Vagina (tissue), 2 donors: ENCODE measurements around the gene NKIRAS1.
"Not testable (repeated sequence)": the region's sequence is repeated elsewhere in the genome, so short reads cannot be mapped to it uniquely, and the experiment has no call there.

ENCODE experiments used
- CTCF ChIP-seq, 3 experiments: fragments of 450-650 bp in 2 of 3; fragments of 200-600 bp in 1 of 3; sonication (generic) in 1 of 3; IDR thresholded peaks; one replicate each; pipeline ENCODE4 v1.5.1; 2017 to 2019; ENCODE audit warnings: antibody characterized with exemption in 3 of 3, mild to moderate bottlenecking in 2 of 3, moderate library complexity in 2 of 3
- POLR2A ChIP-seq, 2 donors: fragments of 450-650 bp; IDR thresholded peaks; one replicate each; pipeline ENCODE4 v1.6.1; 2017; ENCODE audit warnings: antibody characterized with exemption in 2 of 2, mild to moderate bottlenecking in 2 of 2, moderate library complexity in 2 of 2

GRCh38 chr3:23918331-23918730 is 1.5 kb upstream of the NKIRAS1 start:
- not testable (repeated sequence) for TF ChIP-seq CTCF, POLR2A (IDR thresholded peaks at IDR 0.05)
